Thyroid gland (tissue), 4 donors: ENCODE results near the gene DOK7. TPM values are rescaled to one million over a fixed set of nuclear protein-coding genes. Genes with fewer than 3 reads are reported as not detected.
"Not testable (repeated sequence)": the region's sequence is repeated elsewhere in the genome, so short reads cannot be mapped to it uniquely, and the experiment has no call there.

Experiments used
- DNase-seq, 2 donors: peaks; one replicate each; pipeline ENCODE4 v3.0.0-alpha.2; 2019
- H3K27ac ChIP-seq, 3 donors: fragments of 200-600 bp; sonication (generic); 1 replicate in 2 of 3; 2 replicates in 1 of 3; pipeline ENCODE4 v1.5.1; 2016 to 2019; ENCODE audit warnings: mild to moderate bottlenecking in 1 of 3, moderate library complexity in 1 of 3
- H3K27me3 ChIP-seq: fragments of 200-600 bp; sonication (generic); one replicate; pipeline ENCODE4 v1.5.1; 2019
- H3K36me3 ChIP-seq, 2 donors: fragments of 200-600 bp; sonication (generic); one replicate each; pipeline ENCODE4 v1.5.1; 2016 to 2019
- H3K4me1 ChIP-seq, 2 donors: fragments of 200-600 bp; sonication (generic); one replicate each; pipeline ENCODE4 v1.5.1; 2017 to 2019
- H3K4me3 ChIP-seq, 3 donors: fragments of 200-600 bp; sonication (generic); replicated peaks in 1 of 3; 1 replicate in 2 of 3; 2 replicates in 1 of 3; pipeline ENCODE4 v1.5.1; 2016; ENCODE audit warnings: mild to moderate bottlenecking in 1 of 3
- H3K9me3 ChIP-seq: fragments of 200-600 bp; sonication (generic); one replicate; pipeline ENCODE4 v1.5.1; 2017
- POLR2A ChIP-seq, 2 donors: fragments of 450-650 bp; IDR thresholded peaks; one replicate each; pipeline ENCODE4 v1.6.1; 2017; ENCODE audit warnings: antibody characterized with exemption in 2 of 2, mild to moderate bottlenecking in 2 of 2, moderate library complexity in 1 of 2
- WGBS, 2 donors: methylation state at CpG; one replicate each; pipeline ENCODE4 v1.1.5; 2017; 5-methylcytosine and 5-hydroxymethylcytosine counted together
- intact Hi-C: fragments of 100-400 bp; cut with DNase I; formaldehyde crosslinking; loops from one replicate; pipeline ENCODE4 v1.15.1; 2023
- total RNA-seq, 4 donors: library from RNA; depleted of rRNA; stranded (reverse); fragments of >200 nt; gene quantifications; one replicate each; pipeline ENCODE4 v1.2.3, GENCODE V29; 2016
- TF ChIP-seq, protein P1 (sequence below), 6 experiments: fragments of 200-600 bp in 3 of 6; fragments of 450-650 bp in 3 of 6; sonication (generic) in 3 of 6; IDR thresholded peaks; one replicate each; pipeline ENCODE4 v1.5.1; 2016 to 2019; ENCODE audit warnings: antibody characterized with exemption in 6 of 6, mild to moderate bottlenecking in 2 of 6, inconsistent platforms in 1 of 6, moderate library complexity in 1 of 6

The DOK7 gene
- total RNA-seq, 4 donors from 2014 or later, result 0.25 to 2.7 (median 0.52) TPM

DNA sequence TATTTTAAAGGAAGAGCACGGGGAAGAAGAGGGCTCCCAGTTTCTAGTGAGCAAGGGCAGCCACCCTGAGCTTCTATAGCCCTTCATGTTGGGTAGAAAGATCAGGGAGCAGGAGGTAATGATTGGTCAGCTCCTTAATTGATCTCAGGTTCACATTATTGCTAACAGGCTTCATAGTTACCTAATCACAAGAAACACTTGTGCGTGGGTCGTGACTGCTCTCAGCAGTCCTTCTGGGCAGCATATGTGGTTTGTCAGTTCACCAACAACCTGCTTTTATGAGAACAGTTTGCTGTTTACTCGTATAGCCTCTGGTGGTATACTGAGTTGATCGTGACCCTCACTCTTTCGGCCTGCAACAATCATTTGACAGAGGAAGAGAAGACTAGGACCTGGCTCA is 4.7 kb upstream of the DOK7 start:
- H3K4me1 ChIP-seq, result peaks cover 5 to 13% of the 10 kb centered on the region in 2 donors
- WGBS, 2 donors, result 92 to 94% methylated on average over 6 of the region's 6 CpGs
- no peak for DNase-seq
- H3K27me3 ChIP-seq, result no peaks in the 10 kb centered on the region
- no peak overlapping the region for H3K27ac ChIP-seq
- no peak for TF ChIP-seq POLR2A (IDR thresholded peaks at IDR 0.05)
- TF ChIP-seq, protein P1, sequence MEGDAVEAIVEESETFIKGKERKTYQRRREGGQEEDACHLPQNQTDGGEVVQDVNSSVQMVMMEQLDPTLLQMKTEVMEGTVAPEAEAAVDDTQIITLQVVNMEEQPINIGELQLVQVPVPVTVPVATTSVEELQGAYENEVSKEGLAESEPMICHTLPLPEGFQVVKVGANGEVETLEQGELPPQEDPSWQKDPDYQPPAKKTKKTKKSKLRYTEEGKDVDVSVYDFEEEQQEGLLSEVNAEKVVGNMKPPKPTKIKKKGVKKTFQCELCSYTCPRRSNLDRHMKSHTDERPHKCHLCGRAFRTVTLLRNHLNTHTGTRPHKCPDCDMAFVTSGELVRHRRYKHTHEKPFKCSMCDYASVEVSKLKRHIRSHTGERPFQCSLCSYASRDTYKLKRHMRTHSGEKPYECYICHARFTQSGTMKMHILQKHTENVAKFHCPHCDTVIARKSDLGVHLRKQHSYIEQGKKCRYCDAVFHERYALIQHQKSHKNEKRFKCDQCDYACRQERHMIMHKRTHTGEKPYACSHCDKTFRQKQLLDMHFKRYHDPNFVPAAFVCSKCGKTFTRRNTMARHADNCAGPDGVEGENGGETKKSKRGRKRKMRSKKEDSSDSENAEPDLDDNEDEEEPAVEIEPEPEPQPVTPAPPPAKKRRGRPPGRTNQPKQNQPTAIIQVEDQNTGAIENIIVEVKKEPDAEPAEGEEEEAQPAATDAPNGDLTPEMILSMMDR (IDR thresholded peaks at IDR 0.05), result no peak
- H3K9me3 ChIP-seq, result no peaks in the 10 kb centered on the region
- H3K36me3 ChIP-seq, result no peaks in the 10 kb centered on the region
- H3K4me3 ChIP-seq, result no peak overlapping the region
- intact Hi-C loops, result no loop called here

DNA sequence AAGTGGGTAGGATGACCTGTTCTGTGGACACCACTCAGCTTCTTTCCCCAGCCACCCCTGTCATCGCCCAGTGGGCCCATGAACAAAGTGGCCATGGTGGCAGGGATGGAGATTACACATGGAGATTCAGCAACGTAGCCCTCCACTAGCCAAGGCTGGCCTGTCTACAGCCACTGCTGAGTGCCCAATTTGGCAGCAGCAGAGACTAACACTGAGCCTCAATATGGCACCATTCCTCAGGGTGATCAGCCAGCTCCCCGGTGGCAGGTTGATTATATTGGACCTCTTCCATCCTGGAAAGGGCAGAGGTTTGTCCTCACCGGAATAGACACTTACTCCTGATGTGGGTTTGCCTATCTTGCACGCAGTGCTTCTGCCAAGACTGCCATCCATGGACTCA is 4.0 kb upstream of the DOK7 start:
- H3K27ac ChIP-seq, DNase-seq, H3K4me3 ChIP-seq, H3K27me3 ChIP-seq, H3K36me3 ChIP-seq, intact Hi-C loops, H3K9me3 ChIP-seq: not testable (repeated sequence)
- 96 to 100% methylated on average over 3 to 5 of the region's 5 CpGs for WGBS, 2 donors
- H3K4me1 ChIP-seq, result peaks cover 9 to 17% of the 10 kb centered on the region in 2 donors

DNA sequence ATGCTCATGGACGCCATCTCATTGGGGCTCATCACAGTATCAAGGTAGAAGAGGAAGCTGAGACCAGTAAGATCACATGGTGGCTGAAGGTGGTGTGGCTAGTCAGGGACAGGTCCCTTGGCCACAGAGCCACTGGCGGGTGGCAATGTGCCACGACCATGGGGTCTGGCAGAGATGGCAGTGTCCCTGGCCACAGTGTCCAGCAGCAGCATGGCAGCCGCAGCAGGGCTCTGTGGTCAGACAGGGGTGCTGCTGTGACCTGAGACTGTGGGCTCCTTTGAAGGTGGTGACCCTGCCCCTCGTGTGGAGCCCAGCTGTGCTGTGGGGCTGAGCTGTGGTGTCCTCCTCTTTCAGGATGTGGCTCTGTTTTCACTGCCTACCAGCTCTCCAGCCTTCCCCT is 2.2 kb upstream of the DOK7 start:
- Histone ChIP-seq H3K4me1 (peaks cover 9 to 17% of the 10 kb centered on the region in 2 donors), H3K4me3 (no peak overlapping the region), H3K27me3 (no peaks in the 10 kb centered on the region), H3K9me3 (no peaks in the 10 kb centered on the region), H3K36me3 (no peaks in the 10 kb centered on the region), H3K27ac (no peak overlapping the region)
- TF ChIP-seq, protein P1 (IDR thresholded peaks at IDR 0.05), result no peak
- no peak for TF ChIP-seq POLR2A (IDR thresholded peaks at IDR 0.05)
- DNase-seq, result no peak
- WGBS, 2 donors, result 90 to 91% methylated on average over 4 to 5 of the region's 5 CpGs
- intact Hi-C loops, result no loop called here

DNA sequence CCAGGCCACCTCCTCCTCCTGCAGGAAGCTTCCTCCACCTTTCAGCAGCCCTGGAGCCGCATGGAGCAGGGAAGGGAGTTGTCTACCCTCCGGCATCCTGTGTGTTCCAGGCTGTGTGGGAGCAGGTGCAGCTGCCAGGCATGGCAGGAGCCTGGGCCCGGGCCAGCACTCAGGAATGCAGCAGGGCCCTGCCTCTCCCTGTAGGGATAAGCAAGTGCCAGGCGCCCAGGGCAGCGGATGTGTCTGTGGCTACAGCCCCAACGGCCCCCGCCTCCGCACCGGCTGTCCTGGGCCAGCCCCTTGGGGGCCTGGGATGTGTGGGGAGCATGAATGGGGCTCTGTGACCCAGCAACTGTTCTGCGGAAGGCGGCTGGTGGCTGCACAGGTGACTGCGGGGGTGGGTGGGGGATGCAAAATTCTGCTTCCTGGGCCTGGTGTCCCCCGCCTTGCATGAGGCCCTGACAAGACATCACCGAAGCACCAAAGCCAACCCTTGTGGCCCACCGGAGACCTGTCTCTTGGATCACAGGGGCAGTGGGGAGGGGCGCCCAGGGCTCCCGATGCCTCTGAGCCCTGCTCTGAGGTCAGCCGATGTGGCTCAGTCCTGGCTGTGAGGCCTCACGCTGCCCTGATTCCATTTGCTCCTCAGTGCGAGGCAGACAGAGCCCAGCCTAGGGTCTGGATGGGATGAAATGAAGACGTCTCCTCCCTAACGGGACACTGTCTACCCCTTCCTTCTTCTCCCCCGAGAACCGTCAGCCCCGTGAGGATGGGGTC is 1.4 kb upstream of the DOK7 start:
- peaks cover 9 to 17% of the 10 kb centered on the region in 2 donors for H3K4me1 ChIP-seq
- H3K4me3 ChIP-seq, result no peak overlapping the region
- DNase-seq, result peak; percentile 90 to 96
- H3K27ac ChIP-seq, result peak overlapping the region in 1 of 3 donors; percentile 53
- intact Hi-C loops, result no loop called here
- no peaks in the 10 kb centered on the region for H3K36me3 ChIP-seq
- TF ChIP-seq POLR2A (IDR thresholded peaks at IDR 0.05), result no peak
- TF ChIP-seq, protein P1 (IDR thresholded peaks at IDR 0.05), result no peak
- no peaks in the 10 kb centered on the region for H3K9me3 ChIP-seq
- 61 to 86% methylated on average over 7 to 12 of the region's 25 CpGs for WGBS, 2 donors
- no peaks in the 10 kb centered on the region for H3K27me3 ChIP-seq

DNA sequence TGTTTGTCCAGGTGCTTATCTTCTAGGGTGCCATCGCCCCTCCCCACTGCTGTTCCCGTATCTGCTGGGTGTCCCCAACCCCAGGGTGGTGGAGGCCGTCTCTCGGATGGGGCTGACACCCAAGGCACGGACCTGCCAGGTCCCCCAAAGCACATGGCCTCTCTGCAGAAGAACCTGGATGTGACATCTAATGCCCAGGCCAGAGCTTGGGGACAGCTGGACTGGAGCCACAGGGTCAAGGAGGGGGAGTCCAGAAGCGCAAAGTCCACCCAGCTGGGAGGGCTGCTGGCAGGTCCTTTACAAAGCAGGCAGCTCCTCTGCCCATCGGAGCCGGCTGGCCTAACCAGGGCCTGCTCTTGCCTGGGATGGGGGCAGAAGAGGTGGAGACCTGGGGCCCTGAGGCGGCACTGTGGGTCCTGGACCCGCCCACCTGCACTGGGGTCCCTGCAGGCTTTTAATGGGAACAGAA is 751 bp upstream of the DOK7 start:
- Histone ChIP-seq H3K4me1 (peaks cover 9 to 17% of the 10 kb centered on the region in 2 donors), H3K27me3 (no peaks in the 10 kb centered on the region), H3K9me3 (no peaks in the 10 kb centered on the region), H3K27ac (peak overlapping the region in 1 of 3 donors; percentile 5), H3K36me3 (no peaks in the 10 kb centered on the region), H3K4me3 (no peak overlapping the region)
- DNase-seq, result no peak
- 66 to 89% methylated on average over 6 to 7 of the region's 10 CpGs for WGBS, 2 donors
- intact Hi-C loops, result no loop called here
- no peak for TF ChIP-seq POLR2A (IDR thresholded peaks at IDR 0.05)
- TF ChIP-seq, protein P1 (IDR thresholded peaks at IDR 0.05), result no peak
